ENCODE measurements around the gene CHCHD6.

Gene CHCHD6

DNA sequence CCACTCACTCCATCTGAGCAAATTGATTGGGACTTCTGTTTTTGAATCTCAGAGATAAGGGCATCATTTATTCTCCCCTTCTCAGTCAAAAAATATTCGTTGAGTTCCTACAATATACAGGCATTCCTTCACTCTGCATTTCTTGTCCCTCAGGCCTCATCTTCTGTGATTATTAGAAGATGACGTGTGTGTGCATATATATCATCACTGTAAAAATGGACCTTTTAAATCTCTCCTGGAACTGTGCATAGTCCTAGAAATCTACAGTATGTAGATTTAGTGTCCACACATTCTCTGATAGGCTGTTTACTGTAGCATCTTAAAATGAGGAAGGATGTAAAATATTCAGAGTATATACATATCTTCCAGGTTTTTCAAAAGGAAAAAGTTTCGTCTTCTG lies 235.7 kb downstream of the CHCHD6 start:
- no peak for DNase-seq (ENCODE audit: low spot score)

DNA sequence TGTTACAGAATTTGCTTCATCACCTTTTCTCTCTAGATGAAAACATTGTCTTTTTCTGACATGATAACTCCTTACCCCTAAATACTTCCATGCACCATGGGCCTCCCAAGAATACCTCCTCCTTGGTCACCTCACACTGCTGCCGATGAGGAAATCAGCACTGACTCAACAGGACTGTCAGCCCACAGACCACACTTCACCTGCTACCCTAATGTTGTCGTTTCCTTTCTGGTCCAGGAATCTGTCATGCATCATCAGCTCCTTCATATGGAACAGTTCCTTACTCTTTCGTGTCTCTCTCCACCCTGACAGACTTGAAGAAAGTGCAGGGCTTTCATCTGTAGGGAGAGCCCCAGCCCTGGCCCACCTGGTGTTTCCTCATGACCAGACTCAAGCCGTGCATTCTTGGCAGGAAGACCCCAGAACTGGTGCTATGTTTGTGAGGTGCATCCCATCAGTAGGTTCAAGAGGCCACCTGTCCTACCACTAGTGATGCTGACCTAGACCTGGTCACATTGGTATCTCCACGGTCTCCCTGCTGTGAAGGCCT lies 237.8 kb downstream of the CHCHD6 start:
- no peak for DNase-seq (ENCODE audit: low spot score)

DNA sequence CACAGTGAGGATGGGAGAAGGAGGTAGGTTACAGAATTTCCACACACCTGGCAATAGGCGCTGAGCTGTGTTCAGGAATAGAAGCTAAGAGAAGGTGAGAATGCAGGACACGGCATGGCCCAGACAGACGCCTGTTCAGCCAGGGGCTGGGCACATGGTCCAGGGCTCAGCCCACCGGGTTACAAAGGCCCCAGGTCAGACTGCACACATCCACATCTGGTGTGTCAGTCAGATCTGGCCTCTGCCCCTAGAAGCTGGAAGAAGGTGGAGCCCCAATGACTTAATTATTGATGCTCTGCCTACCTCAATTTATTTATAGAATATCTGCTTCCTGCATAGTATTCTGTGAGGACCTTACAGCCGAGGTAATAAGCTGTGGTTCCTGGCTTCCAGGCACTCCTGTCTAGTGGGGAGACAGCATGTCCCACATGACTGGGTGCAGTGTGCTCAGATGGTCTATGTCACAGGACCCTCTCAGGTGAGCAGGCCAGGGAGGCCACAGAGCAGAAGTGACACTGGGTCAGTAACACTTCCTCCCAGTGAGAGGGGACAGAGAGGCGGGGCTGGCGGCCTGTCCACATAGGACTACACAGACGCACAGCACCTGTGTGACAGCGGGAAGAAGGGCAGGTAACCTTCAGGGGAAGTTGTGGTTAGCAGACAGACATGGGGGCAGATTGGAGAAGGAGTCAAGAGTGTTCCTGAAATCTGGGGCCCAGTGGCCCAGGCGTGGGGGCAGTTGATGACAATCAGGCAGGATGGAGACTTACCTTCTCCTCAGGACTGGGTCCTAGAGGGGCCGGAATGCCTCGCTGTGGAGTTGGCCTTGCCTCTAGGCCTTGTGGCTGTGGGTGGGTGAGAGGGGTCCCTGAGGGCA lies 240.3 kb downstream of the CHCHD6 start:
- DNase-seq (ENCODE audit: low spot score): no peak

DNA sequence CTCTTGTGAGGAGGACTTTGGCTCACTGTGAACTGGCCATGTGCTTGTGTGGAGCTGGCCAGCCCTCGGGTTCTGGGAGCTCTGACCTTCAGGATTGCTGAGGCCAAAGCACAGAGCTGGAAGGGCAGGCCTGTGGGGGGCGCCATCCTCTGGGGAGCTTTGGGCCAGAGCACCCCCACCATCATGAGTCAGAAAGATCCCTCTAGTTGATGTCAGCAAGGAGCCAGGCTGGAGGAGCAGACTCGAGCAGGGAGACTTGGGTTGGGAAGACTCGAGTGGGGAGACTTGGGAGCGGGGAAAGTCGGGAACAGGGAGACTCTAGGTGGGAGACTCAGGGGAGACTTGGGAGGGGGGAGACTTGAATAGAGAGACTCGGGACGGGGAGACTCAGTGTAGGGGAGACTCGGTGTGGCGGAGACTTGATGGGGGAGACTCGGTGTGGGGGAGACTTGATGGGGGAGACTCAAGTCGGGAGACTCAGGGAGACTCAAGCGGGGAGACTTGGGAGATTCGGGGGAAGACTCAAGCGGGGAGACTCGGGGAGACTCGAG lies 241.2 kb downstream of the CHCHD6 start:
- no peak for DNase-seq (ENCODE audit: low spot score)

DNA sequence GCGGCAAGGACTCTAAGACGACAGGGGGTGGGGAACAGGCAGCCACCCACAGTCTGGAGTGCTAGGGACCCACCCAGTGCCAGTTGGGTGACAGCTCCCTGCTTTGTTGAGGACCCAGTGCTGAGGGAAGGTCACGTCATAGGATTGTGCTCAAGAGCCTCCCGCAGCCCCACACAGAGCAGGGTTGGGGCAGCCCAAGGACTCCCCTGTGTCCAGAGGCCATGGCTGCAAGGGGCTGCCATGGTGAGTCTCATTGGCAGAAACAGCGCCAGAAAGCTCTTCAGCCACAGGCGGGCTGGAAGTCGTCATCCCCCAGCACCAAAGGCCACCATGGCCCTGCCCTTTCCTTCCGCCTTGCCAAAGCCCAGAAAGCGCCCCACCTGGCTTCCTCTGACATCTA lies 241.9 kb downstream of the CHCHD6 start:
- no peak for DNase-seq (ENCODE audit: low spot score)

DNA sequence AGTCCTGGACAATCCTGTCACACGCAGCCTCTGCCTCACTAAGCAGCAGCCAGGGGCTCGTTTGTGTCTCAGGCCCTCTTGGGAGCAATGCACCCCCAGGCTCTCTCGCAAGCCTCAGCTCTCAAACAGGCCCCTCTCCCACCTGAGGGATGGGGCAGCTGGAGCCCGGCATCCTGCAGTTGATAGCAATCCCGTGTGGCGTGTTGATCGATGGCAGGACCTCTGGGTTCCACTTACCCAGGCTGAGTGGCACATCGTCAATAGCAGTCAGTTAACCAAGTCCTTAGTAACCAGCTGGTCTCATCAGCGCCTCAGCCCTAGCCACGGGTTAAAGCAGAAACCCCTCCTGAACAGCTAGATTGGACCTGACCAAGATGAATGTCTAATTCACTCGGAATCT lies 242.4 kb downstream of the CHCHD6 start:
- no peak for DNase-seq (ENCODE audit: low spot score)

DNA sequence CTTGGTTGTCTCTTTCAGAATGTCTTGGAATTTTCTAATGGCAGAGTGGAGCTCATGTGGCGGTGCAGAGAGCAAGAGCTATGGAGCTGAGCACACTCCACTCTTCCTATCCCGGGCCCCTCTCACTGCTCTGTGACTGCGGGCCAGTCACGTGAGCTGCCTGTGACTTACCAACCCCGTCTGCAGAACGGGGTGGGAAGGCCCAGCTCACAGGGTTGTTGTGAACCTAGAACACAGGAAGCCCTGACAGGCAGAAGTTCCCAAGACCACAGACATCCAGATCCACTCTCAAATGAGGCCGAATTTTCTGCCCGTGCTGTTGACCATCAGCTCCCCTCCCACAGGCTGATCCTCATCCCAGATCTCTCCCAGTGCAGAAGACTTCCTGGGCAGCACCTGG lies 243.4 kb downstream of the CHCHD6 start:
- DNase-seq (ENCODE audit: low spot score): no peak

DNA sequence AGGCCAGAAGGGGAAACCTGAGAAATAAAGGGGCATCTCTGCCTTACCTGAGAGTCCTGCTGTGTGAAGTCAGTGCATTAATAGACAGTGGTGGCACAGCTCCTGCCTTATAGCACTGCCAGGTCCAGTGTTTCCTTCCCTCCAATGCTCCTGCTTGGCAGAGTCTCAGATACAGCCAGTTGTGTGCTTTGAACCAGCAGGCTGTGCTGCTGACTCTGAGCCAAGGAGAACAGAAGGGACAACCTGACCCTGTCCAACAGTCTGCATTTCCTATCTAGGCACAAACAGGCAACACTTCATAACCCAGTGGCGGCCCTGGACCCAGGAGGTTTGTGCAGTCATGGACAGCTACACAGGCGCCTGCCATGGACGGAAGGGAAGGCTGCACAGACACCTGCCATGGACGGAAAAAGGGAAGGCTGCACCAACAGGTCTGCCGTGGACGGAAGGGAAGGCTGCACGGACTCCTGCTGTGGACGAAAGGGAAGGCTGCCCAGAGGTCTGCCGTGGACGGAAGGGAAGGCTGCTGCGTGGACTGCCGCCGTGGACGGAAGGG lies 245.0 kb downstream of the CHCHD6 start:
- DNase-seq (ENCODE audit: low spot score): no peak

DNA sequence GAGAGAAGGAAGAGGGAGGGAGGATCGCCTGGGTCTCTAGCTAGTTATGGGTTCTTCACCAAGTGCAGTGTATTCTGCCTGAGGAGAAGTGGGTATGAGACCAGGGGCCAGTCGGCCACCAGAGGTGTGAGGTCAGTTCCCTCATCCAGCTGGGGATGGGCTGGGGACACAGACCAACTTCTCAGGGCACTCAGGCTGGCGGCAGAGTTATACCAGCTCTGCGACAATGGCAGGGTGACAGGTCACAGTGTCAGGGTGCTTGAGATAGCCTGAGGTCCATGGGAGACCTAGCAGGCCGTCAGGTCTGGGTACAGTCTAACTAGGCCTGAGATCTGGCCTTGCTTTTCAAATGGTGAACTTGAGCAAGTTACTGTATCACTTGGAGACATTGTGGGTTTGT lies 247.5 kb downstream of the CHCHD6 start:
- no peak for DNase-seq (ENCODE audit: low spot score)

DNA sequence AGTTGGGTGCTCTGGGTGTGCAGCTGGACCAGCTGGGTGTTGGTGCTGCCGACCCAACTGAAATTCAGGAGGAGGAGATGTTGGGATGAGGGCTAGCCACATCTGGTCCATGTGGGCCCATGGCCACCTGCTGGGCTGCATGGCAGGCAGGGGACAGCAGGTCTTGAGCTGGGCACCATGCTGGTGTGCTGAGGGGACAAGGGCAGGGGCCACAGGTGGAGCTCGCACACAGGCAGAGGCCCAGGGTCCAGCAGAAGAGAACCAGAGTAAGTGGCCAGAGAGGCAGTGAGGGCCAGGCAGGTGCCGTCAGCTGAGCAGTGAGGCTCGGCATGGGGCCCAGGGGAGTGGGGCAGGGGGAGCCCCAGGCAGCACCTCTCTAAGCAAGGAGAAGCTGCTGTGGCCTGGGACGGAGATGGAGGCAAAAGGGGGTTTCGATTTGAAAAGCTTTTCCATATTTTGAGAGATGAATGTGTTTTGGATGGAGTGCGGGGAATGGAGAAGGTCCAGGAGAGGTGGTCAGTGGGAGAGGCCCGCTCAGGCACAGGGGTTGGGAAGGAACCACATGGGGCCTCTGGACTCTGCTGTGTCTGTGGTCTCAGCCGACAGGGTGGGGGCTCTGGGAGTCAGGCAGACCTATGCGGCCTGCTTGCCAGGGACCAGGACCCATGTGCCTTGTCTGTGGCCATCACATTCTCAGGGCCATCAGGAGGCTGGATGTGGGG lies 248.4 kb downstream of the CHCHD6 start:
- no peak for DNase-seq (ENCODE audit: low spot score)

DNA sequence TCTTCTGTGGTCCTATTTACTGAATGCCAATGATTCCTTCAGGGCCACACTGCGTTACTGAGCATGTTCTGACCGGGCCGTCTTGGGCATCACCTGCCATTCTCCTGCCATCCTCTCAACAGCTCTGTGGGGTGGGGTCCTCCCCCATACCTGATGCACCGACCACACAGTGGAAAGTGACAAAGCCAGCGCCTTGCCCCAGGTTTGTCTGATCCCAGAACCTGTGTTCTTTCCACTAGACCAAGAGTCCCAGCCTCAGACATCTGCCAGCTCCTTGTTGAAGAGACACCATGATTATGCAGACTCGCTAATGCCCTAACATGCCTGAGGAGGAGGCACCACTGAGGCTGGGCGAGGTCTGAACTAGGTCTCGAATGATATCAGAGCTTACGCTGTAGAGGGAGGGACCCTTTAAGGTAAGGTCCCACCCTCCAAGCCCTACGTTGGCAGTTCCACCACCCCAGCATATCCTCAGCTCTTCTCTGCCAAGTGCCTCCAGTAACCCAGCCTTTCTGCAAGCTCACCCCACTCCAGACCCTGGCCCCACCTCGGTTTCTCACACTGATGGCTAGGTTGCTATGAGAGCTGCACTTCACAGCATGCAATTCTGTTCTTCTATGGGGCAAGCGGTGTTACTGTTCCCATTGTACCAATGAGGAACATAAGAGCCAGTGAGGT lies 249.1 kb downstream of the CHCHD6 start:
- no peak for DNase-seq (ENCODE audit: low spot score)

DNA sequence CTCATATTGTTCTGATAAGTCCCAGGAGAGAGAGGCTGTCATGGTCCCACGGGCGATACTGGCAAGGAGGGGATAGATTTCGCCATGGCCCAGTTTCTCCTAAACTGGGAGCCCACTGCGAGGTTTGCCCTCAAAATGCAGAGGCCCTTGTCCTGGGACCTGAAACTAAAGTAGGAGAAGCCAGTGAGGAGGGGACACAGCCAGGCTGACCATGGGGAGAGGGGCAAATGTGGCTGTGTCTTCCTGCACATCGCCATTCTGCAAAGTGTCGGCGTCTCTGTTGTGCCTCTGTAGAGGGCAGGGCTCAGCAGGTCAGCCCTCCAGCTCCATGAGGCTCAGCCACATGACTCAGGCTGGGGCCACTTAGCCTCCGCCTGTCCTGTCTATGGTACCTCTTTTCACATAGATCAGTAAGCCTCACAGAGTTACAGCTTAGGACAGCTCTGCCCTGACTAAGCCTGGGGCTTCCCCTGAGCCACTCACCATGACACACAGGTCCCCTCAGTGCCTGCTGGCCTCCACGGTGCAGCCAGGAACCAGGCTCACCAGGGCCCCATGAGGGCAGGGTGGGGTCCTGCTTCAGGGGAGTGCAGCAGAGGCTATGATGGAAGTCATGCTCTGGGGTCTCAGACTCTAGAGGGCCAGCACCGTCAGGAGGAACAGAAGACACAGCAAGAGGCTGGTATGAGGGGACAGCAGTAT lies 250.3 kb downstream of the CHCHD6 start:
- no peak for DNase-seq (ENCODE audit: low spot score)

DNA sequence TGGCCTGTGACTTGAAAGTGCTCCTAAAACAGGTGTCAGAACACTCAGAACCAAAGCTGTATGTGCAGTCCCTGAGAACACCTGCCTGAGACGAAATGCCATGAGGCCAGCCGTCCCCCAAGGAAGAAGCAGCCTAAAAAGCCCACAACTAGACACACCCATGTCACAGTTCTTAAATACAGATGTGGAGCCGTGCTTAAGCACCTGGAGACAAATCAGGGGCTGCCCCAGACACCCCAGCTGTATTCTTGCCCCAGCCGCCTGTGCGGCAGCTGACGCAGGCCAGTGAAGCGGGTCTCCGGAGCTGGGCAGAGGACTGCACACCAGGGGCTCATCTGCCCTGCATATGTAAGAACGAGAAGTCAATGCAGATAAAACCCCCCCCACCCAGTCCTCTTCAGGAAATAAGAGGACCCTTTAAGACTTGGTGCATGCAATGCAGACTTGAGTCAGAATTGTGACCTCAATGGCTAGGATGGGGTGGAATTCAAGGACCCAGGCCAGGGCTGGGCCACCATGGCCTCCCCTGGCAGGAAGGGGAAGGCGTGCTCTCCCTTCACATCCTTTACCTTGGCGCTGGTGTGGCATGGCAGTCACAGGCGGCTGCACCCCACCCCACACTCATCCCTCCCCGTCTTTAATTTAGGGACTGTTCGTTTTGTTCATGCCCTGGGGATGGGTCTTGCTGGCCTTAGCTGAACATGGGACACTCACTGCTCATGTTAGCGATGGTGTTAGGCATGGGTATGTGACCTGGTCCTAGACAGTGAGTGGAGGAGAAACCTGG lies 251.2 kb downstream of the CHCHD6 start:
- DNase-seq (ENCODE audit: low spot score): no peak

DNA sequence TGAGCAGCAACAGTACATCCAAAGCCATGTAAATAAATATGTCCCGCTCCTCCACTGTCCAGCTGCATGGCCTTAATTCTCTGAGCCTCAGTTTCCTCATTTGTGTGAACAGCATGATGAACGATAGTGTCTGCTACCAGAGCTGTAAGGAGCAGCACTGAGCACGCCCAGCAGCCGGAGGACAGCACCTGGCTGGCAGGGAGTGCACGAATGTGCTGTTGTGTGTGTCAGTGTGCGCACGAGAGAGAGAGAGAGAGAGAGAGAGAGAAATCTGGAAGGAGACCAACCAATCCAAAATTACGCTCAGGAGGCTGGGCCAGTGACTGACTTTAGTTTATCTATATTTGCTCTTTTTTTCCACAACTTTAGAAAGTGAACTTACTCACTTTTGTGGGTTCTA lies 252.3 kb downstream of the CHCHD6 start:
- no peak for DNase-seq (ENCODE audit: low spot score)

DNA sequence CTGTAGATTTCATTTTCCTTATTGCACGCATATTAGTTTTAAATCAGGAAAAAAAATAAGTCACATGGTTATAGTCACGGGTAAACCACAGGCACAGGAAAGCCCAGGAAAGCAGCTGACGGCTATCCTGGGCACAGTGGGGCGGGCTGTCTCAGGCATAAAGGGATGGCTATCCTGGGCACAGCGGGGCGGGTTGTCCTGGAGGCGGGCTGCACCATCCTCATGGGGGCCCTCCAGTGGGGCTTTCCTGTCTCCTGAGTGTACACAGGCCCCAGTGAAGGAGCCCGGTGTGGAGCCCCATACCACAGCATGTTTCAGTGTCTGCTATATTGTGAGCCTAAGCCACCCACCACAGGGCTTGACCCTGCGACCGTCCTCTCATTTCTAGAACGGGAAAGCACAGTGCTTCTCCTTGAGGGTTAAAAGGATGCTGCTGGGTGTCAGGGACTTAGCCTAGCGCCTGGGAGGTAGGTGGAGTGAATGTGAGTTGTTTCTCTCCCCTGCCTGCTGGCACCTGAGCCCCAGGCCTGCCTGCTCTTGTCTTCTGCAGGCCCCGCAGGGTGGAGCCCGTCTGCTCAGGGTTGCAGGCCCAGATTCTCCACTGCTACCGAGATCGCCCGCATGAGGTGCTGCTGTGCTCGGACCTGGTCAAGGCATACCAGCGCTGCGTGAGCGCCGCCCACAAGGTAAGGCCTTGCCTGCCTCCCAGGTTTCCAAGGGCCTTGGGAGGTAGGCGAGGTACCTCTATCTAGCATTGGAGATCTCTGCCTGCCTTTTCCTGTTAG lies 253.0 kb downstream of the CHCHD6 start:
- DNase-seq (ENCODE audit: low spot score): no peak

DNA sequence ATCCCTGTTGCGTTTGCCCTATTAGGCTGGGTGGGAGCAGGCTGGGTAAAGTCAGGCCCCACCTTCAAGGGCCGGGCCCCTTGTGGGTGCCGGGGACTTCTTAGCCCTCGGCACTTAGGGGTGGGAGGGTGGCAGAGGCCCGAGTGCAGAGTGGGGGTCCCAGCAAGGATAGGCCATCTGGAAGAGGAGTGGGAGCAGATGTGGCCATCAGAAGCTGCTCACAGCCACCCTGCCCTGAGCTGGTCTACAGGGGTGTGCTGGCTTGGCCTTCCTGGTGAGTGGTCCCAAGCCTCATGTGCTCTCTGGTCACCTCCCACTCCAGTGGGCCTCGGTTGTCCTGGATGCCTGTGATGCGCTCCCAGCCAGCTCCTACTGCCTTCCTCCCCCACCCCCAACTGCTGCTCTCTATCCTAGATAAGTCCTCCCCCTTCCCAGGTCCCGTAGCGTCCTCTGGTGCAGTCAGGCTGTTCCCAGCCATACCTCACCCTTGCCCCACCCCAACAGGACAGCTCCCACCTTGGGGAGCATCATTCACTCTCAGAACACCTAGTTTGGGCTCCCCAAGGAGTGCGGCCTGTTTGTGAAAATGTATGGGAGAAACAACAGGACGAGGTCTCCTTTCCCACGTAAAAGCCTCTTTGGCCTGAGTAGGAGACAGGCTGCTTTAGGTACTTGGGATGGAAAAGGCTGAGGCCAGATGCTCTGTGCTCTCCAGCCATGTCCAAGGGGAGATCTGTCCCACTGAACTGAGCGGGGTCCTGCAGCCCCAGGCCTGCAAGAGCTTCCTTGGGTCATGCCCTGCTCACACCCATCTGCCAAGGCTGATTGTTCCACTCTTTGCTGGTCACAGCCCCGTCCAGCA lies 254.0 kb downstream of the CHCHD6 start:
- DNase-seq (ENCODE audit: low spot score): no peak

DNA sequence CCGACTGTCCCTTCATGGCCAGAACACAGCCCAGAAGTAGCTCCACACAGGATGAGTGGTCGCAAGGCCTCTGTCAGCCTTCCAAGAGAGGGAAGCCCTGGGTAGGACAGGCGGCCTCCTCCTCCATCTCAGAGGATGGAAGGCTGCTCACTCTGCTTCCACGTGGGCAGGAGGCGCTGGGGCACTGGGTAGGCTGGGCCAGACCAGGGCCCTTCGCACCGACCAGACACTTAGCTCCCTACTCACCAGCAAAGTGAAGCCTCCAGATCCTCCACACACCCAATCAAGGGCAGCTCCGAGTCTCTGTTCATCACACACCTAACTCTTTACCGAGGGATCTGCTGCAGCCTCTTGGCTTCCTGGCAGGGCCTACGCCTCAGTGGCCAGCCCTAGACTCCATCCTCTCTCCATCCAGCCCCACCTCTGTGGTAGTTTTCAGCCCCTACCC lies 254.6 kb downstream of the CHCHD6 start:
- no peak for DNase-seq (ENCODE audit: low spot score)

DNA sequence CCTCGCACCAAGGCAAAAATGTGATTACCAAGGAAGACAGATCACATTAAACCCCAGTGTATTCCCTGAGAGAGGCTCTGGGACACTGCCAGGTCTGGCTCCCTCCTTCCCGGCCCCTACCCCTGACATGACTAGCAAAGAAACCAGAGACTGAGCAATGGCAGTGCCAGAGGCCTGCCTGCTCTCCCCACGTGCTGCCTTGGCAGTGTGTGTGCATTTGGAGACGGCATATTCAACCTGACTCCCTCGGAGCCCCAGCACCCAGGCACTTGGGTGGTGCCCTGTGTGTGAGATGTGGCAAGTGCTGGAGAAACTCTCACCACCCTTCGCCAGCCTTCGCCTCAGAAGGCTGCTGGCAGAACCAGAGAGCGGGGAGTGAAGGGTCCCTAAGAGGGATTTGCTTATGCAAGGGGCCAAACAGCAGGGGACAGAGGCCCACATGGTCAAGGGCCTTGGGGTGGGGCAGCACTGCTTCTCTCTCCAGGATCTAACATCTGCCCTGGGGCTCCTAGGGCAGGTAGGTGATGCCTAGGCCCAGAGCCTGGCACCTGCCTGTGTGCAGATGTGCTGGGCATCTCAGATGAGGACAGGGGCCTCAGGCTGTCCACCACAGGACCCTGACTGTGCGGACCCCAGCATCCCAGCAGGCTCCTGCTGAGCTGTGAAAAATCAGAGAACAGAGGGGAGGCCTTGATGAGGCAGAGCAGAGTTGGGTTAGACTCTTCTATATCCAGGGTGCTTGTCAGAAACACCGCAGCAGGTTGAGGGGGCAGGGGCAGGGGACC lies 255.3 kb downstream of the CHCHD6 start:
- no peak for DNase-seq (ENCODE audit: low spot score)
